DMS79 (cell line): ENCODE measurements around the gene HUS1B.
"Not testable (repeated sequence)": the region's sequence is repeated elsewhere in the genome, so short reads cannot be mapped to it uniquely, and the experiment has no call there.

Experiments
- DNase-seq: peaks from one replicate; lab custom pipeline; 2025; lab: John Stamatoyannopoulos, UW

HUS1B gene

GRCh38 chr6:656460-657252 is at the start of gene HUS1B:
Gene HUS1B (minus strand): TSS chr6:657100. CDS start chr6:656944, 156 bp downstream.
- DNase-seq = no peak

- DNase-seq = no peak
These were observed 49.2 kb upstream of the HUS1B start for GRCh38 chr6:706146-706545.

GRCh38 chr6:705047-705446 is 48.1 kb upstream of the HUS1B start:
- DNase-seq = no peak

GRCh38 chr6:704046-704445 is 47.1 kb upstream of the HUS1B start:
- DNase-seq = no peak

GRCh38 chr6:703552-703951 is 46.7 kb upstream of the HUS1B start:
- DNase-seq = no peak

GRCh38 chr6:701700-702479 is 45.0 kb upstream of the HUS1B start:
- no peak for DNase-seq

- no peak for DNase-seq
These were observed 44.3 kb upstream of the HUS1B start for GRCh38 chr6:701215-701614.

GRCh38 chr6:700490-700889 is 43.6 kb upstream of the HUS1B start:
- no peak for DNase-seq

GRCh38 chr6:699319-699718 is 42.4 kb upstream of the HUS1B start:
- no peak for DNase-seq

- not testable (repeated sequence) for DNase-seq
These were observed 37.7 kb upstream of the HUS1B start for GRCh38 chr6:694431-695126.

- no peak for DNase-seq
These were observed 36.8 kb upstream of the HUS1B start for GRCh38 chr6:693723-694009.

- peak; percentile 33 for DNase-seq
These were observed 36.2 kb upstream of the HUS1B start, which contains the start of gene EXOC2 for GRCh38 chr6:692858-693722. Gene EXOC2 (minus strand): TSS chr6:693139. CDS start chr6:637818, 55,321 bp downstream.

GRCh38 chr6:692356-692851 is 35.5 kb upstream of the HUS1B start:
- DNase-seq = no peak

- no peak for DNase-seq
These were observed 32.3 kb upstream of the HUS1B start for GRCh38 chr6:689223-689622.

- no peak for DNase-seq
These were observed 29.6 kb upstream of the HUS1B start for GRCh38 chr6:686497-686896.

GRCh38 chr6:684831-685636 is 28.1 kb upstream of the HUS1B start:
- no peak for DNase-seq

- DNase-seq = peak; percentile 6
These were observed 27.0 kb upstream of the HUS1B start for GRCh38 chr6:683742-684440.

GRCh38 chr6:680666-681340 is 23.9 kb upstream of the HUS1B start:
- no peak for DNase-seq

GRCh38 chr6:680251-680650 is 23.4 kb upstream of the HUS1B start:
- DNase-seq = no peak

- no peak for DNase-seq
These were observed 22.4 kb upstream of the HUS1B start for GRCh38 chr6:679282-679681.
